ENCODE results near the gene RHO. TPM values are rescaled to one million over a fixed set of nuclear protein-coding genes. Genes with fewer than 3 reads are reported as not detected.
"Not testable (repeated sequence)": the region's sequence is repeated elsewhere in the genome, so short reads cannot be mapped to it uniquely, and the experiment has no call there.

RHO gene
- 0.09 to 0.11 TPM in 2 of 3 replicates, not detected in the other for total RNA-seq

DNA sequence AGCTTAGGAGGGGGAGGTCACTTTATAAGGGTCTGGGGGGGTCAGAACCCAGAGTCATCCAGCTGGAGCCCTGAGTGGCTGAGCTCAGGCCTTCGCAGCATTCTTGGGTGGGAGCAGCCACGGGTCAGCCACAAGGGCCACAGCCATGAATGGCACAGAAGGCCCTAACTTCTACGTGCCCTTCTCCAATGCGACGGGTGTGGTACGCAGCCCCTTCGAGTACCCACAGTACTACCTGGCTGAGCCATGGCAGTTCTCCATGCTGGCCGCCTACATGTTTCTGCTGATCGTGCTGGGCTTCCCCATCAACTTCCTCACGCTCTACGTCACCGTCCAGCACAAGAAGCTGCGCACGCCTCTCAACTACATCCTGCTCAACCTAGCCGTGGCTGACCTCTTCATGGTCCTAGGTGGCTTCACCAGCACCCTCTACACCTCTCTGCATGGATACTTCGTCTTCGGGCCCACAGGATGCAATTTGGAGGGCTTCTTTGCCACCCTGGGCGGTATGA, at the start of gene RHO:
Gene RHO (plus strand): TSS at position 51 of the 512 bp plus-strand sequence. CDS start 95 bp downstream, at position 146.
- TF ChIP-seq, protein P1, sequence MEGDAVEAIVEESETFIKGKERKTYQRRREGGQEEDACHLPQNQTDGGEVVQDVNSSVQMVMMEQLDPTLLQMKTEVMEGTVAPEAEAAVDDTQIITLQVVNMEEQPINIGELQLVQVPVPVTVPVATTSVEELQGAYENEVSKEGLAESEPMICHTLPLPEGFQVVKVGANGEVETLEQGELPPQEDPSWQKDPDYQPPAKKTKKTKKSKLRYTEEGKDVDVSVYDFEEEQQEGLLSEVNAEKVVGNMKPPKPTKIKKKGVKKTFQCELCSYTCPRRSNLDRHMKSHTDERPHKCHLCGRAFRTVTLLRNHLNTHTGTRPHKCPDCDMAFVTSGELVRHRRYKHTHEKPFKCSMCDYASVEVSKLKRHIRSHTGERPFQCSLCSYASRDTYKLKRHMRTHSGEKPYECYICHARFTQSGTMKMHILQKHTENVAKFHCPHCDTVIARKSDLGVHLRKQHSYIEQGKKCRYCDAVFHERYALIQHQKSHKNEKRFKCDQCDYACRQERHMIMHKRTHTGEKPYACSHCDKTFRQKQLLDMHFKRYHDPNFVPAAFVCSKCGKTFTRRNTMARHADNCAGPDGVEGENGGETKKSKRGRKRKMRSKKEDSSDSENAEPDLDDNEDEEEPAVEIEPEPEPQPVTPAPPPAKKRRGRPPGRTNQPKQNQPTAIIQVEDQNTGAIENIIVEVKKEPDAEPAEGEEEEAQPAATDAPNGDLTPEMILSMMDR (IDR thresholded peaks at IDR 0.05; ENCODE audit: unreplicated experiment) = no peak
- Mint-ChIP-seq H3K4me3 (no peak within 1 kb of the TSS), H3K27me3 (ENCODE audit: low read depth) (no peaks in the 10 kb centered on the region), H3K9me3 (no peaks in the 10 kb centered on the region), H3K36me3 (no peaks in the 10 kb centered on the region), H3K27ac (no peak within 1 kb of the TSS), H3K4me1 (peaks cover 15% of the 10 kb centered on the region)
- DNase-seq (ENCODE audit: low spot score in 2 of 2, unreplicated experiment in 2 of 2) = no peak

DNA sequence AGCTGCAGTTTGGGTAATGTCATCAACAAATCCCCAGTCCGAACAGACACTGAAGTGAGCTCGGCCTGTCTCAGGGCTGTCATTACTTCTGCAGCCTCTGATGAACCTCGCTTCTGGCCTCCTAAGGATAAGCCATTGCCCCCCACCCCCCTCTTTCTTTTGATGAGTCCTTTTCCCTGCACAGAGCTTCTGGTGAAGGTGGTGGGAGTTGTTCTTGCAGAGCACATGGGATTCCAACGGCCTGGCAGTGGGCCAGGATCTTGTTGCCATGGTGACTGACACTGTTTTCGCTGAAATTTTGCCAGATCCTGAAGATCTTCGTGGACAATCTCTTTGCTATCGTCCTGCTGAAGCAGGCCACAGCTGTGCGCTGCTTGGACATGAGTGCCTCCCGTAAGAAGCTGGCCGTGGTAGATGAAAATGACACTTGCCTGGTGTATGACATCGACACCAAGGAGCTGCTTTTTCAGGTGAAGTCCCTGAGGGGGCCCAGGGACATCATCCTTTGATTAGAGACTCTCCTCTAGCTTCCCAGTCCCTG, 47.1 kb upstream of the RHO start:
- H3K9me3 Mint-ChIP-seq; H3K27me3 Mint-ChIP-seq (ENCODE audit: low read depth); H3K4me3 Mint-ChIP-seq: not testable (repeated sequence)
- Mint-ChIP-seq H3K4me1 (peaks cover 31% of the 10 kb centered on the region), H3K36me3 (peaks cover 35% of the 10 kb centered on the region), H3K27ac (peak overlapping the region; percentile 85)
- peak; percentile 64 to 89 for DNase-seq (ENCODE audit: low spot score in 2 of 2, unreplicated experiment in 2 of 2)

DNA sequence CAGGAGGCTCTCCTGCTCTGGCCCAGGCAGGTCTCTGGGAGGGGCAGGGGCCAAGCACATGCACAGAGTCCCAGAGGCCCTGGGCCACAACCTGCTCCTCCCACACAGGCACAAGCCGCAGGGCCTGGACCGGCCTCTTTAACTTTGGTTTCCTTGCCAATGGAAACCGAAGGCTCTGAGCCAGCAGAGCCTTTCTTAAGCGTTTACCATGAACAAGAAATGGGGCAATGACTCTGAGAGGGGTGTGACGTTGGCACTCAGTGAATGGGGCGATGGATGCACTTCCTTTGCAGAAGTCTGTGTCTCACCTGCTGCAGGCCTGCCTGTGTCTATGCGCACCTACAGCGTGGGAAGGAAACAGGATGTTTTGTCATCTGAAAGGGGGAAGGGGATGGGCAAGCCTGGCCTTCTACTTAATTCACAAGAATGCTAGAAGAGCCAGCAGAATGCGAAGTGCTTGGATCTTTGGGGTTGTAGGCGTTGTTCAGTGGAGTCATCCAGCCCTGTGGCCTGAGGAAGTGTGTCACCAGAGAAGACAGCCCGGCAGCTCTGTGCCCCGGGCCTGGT, 46.6 kb upstream of the RHO start:
- DNase-seq (ENCODE audit: low spot score in 2 of 2, unreplicated experiment in 2 of 2) = no peak
- Mint-ChIP-seq H3K4me3 (no peak overlapping the region), H3K36me3 (peaks cover 30% of the 10 kb centered on the region), H3K4me1 (peaks cover 36% of the 10 kb centered on the region), H3K27ac (peak overlapping the region; percentile 85), H3K9me3 (no peaks in the 10 kb centered on the region), H3K27me3 (ENCODE audit: low read depth) (no peaks in the 10 kb centered on the region)
- TF ChIP-seq, protein P1 (IDR thresholded peaks at IDR 0.05; ENCODE audit: unreplicated experiment) = no peak

DNA sequence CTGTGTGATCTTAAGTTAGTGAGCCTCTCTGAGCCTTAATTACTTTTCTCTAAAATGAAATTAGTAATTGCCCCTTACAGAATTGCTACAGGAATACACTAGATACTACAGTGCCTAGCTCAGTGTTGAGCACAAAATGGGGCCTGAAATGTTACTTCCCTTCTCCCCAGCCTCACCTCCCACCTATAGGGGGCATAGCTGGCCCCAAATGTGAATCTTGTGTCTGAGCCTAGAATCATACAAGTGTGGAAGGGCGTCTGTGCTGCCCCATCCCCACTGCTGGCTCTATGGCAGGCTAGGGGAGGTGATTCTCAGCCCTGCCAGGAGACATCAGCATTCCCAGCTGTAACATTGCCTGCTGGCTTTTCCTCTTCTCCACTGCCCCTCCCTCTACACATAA, 45.7 kb upstream of the RHO start:
- H3K4me3 Mint-ChIP-seq = no peak overlapping the region
- DNase-seq (ENCODE audit: low spot score in 2 of 2, unreplicated experiment in 2 of 2) = no peak
- no peak overlapping the region for H3K27ac Mint-ChIP-seq
- no peaks in the 10 kb centered on the region for H3K27me3 Mint-ChIP-seq (ENCODE audit: low read depth)
- H3K4me1 Mint-ChIP-seq = peaks cover 44% of the 10 kb centered on the region
- TF ChIP-seq, protein P1 (IDR thresholded peaks at IDR 0.05; ENCODE audit: unreplicated experiment) = no peak
- H3K36me3 Mint-ChIP-seq = peaks cover 24% of the 10 kb centered on the region
- no peaks in the 10 kb centered on the region for H3K9me3 Mint-ChIP-seq

DNA sequence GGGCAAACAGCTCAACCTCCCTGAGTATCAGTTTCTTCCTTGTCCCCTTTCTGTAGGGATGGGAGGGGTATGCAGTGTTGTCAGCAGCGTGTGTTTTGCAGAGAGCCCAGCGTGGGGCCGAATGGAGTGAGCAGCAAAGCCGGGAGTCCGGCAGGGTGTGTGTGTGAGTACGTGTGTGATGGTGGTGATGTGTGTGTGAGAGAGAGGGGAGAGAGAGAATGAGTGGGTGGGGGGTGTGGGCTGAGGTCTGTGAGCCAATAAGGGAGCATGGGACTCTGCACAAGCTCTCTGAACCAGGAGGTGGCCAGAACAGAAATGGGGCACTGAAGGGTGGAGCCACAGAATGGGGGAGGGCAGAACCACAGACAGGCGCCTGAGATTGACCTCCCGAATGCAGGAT, 44.6 kb upstream of the RHO start:
- H3K27ac Mint-ChIP-seq = no peak overlapping the region
- no peaks in the 10 kb centered on the region for H3K27me3 Mint-ChIP-seq (ENCODE audit: low read depth)
- H3K36me3 Mint-ChIP-seq = peaks cover 20% of the 10 kb centered on the region
- TF ChIP-seq, protein P1 (IDR thresholded peaks at IDR 0.05; ENCODE audit: unreplicated experiment) = no peak
- H3K4me1 Mint-ChIP-seq = peaks cover 49% of the 10 kb centered on the region
- no peaks in the 10 kb centered on the region for H3K9me3 Mint-ChIP-seq
- no peak overlapping the region for H3K4me3 Mint-ChIP-seq
- DNase-seq (ENCODE audit: low spot score in 2 of 2, unreplicated experiment in 2 of 2) = no peak

DNA sequence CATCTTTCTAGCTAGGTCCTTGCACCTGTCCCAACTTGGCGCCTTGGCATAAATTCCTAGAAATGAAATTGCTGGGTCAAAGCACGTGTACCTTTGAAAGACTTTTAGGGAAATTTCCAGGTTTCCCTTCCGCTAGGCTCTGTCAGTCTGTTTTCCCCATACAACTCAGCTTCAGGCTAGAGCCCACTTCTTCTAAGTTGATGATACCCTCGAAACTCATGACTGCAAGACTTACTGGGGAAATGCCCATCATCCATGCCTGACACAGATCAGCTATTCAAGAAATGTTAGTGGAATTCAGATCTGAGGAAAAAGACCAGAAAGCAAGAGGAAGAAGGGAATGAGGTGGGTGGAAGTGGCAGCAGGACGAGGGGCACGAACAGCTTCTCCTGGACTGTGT, 43.3 kb upstream of the RHO start:
- not testable (repeated sequence) for H3K27me3 Mint-ChIP-seq (ENCODE audit: low read depth); DNase-seq (ENCODE audit: low spot score in 2 of 2, unreplicated experiment in 2 of 2); H3K27ac Mint-ChIP-seq; H3K9me3 Mint-ChIP-seq; H3K4me3 Mint-ChIP-seq
- peaks cover 48% of the 10 kb centered on the region for H3K4me1 Mint-ChIP-seq
- peaks cover 15% of the 10 kb centered on the region for H3K36me3 Mint-ChIP-seq

Data from mesothelial cell of epicardium (in vitro differentiated cells).